H4 (cell line): Measurements from ENCODE around the gene C7orf33. TPM values are rescaled to one million over a fixed set of nuclear protein-coding genes. Genes with fewer than 3 reads are reported as not detected.
"Not testable (repeated sequence)": the region's sequence is repeated elsewhere in the genome, so short reads cannot be mapped to it uniquely, and the experiment has no call there.

ENCODE experiments used
- DNase-seq: peaks from one replicate; pipeline ENCODE4 v3.0.0-alpha.2; 2015; ENCODE audit warnings: low spot score
- total RNA-seq: library from RNA; depleted of rRNA; stranded (reverse); fragments of >200 nt; shearing (Covaris generic); gene quantifications from 2 replicates; pipeline ENCODE4 v1.2.3, GENCODE V29; 2014

The C7orf33 gene
- total RNA-seq, 1 experiment from 2014 or later, result not detected

GRCh38 chr7:148580446-148580845, 10.1 kb upstream of the C7orf33 start:
- no peak for DNase-seq

DNA sequence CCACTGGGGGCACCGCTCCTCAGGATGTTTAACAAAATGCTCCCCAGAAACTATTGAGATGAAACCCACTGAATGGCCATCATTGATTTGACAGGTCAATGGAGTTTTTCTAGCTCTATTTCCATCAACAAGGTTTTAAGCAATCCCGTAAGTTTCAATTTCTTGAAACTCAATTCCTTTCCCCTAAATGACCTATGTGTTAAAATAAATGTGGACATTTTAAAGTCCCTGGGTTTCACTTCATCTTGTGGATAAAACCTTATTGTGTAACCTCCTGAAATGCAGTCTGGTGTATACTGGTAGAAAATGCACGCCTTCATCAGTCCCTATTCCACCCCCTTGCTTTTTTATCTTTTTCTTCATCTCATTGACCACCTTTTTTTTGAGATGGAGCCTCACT, 8.9 kb upstream of the C7orf33 start:
- DNase-seq, result no peak

GRCh38 chr7:148584154-148584827, 6.3 kb upstream of the C7orf33 start:
- DNase-seq, result no peak

GRCh38 chr7:148585399-148585798, 5.2 kb upstream of the C7orf33 start:
- DNase-seq, result no peak

- no peak for DNase-seq
These were observed 3.5 kb upstream of the C7orf33 start for GRCh38 chr7:148587076-148587475.

DNA sequence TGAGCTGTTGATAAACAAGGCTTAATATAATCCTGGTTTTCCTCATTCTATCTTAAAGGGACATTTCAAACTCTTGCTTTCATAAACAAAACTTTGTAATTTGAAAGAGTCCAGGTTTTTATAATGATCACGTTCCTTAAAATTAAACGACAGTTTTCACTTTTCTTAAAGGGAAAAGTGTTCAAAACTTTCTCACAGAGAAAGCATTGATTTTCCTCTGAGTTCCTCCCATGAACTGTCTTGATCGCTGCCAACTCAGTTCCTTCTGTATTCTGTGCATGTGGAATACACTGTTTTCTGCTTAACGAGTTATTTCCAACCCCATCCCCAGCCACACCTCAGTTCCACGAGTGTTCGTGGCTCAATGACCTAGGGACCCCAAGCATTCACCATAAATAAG, 2.4 kb upstream of the C7orf33 start:
- no peak for DNase-seq

GRCh38 chr7:148588670-148589131, 1.9 kb upstream of the C7orf33 start:
- no peak for DNase-seq

- no peak for DNase-seq
These were observed 926 bp upstream of the C7orf33 start for GRCh38 chr7:148589640-148590039.

- DNase-seq, result not testable (repeated sequence)
These were observed 5.8 kb downstream of the C7orf33 start for GRCh38 chr7:148596354-148596753.

GRCh38 chr7:148598351-148598750, 7.8 kb downstream of the C7orf33 start:
- no peak for DNase-seq

DNA sequence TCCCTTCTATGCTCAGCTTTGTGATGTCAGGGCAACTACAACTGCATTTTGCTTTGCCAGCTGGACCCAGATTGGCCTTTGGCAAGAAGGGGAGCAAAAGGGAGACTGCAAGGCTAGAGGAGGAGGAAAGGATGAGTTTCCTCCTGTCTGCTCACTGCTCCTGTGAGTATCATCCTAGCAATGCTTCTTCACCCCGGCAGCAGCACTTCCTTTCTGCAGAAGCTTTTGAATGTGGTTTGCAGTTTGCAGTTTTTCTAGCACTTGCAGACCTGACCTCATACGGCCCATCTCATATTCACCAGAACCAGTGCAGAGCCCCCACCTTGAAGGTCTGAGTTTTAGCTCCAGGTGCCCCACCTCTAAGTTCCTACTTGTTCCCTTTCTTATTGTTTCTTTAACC, 14.8 kb downstream of the C7orf33 start:
- DNase-seq, result no peak

DNA sequence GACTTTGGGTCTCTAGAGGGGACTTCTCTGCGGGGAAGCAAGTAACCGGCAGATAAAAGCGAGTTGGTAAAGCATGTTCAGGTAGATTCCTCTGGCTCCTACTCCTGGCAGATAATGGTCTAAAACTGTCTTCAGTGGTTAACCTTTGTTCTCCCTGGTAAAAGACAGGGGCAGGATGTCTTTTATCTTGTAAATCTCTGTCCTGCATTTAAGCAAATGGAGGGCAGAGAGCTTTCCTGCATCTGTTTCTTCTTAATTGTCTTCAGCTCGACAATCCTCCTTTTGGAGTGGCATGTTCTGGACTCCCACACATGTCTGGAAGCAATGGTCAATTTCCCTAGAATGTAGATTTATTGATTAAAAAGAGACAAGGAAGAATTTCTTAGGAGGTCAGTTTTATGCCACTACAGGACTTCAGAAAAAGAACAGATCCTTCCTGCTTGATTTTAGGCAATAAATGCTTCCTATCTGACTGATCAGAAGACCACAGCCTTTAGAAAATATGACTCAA, 16.6 kb downstream of the C7orf33 start:
- no peak for DNase-seq

DNA sequence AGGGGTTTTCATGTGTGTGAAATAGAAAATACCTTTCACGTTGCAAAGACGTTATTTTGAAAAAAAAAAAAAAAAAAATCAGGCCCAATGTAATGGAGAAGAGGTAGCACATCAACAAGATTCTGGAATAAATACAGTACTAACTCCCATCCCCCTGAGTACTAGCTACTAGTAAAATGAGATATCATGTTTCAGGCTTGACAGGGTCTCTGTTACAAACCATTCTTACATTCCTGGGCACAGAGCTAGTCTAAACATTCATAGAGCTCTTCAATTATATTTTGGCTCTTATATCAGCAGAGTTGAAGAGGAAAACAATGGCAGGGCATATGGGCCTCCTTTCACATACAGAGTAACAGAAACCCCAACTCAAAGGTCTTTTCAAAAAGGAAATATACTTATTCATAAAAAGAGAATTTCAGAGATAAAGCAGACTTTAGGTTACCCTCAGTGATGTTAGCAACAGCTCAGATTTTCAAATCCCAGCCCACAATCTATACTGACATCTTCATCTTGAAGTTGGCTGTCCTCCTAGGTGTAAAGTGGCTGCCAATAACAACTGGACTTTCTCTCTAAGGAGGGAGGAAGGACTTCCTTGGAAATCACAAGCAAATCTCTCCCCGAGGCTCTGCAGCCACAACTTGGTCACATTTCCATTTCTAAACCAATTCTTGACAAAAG, 18.6 kb downstream of the C7orf33 start:
- DNase-seq, result no peak

- no peak for DNase-seq
These were observed 21.1 kb downstream of the C7orf33 start for GRCh38 chr7:148611692-148612091.

- DNase-seq, result no peak
These were observed 24.6 kb downstream of the C7orf33 start for GRCh38 chr7:148615085-148615730.

DNA sequence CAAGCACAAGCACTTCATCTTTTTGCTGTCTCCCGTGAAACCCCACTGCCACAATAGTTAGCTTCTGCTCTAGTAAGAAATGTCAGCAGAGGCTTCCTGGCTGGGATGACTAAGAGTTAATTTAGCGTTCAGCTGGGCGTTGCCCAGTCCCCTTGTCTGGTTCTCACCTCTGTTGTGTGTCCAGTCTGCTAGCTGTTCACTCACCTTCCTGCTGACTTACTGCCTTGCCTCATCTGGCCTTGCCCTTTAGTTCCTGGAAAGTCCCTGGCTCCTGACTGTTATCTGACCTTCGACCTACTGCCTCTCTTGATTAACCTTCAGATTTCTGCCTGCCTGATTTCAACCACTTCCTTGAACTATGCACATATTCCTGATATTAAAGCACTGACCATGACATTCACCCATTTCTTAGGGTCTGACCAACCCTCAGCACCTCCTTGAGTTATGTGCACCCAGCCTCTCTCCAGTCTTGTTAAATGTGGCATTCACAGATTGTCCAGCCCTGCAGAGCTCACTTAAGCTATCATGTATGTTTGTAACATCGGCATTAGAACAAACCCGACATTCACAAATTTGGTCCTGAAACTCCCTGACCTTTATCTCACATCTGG, 30.3 kb downstream of the C7orf33 start:
- DNase-seq, result no peak

DNA sequence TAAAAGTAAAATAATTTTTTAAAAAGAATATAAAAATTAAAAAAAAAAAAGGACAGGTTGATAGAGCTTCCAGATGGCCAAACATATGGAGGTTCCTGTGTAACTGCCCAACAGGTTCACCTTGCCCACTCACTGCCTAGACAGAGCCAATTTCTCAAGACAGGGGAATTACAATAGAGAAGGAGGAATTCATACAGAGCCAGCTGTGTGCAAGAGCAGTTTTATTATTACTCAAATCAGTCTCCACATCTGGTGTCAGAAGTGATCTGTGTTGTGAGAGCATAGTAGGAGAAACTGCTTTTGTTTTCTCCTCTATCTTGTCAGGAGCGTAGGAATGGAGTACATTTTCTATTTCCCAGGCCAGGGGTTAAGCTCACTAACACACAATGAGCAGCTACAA, 31.0 kb downstream of the C7orf33 start:
- no peak for DNase-seq

DNA sequence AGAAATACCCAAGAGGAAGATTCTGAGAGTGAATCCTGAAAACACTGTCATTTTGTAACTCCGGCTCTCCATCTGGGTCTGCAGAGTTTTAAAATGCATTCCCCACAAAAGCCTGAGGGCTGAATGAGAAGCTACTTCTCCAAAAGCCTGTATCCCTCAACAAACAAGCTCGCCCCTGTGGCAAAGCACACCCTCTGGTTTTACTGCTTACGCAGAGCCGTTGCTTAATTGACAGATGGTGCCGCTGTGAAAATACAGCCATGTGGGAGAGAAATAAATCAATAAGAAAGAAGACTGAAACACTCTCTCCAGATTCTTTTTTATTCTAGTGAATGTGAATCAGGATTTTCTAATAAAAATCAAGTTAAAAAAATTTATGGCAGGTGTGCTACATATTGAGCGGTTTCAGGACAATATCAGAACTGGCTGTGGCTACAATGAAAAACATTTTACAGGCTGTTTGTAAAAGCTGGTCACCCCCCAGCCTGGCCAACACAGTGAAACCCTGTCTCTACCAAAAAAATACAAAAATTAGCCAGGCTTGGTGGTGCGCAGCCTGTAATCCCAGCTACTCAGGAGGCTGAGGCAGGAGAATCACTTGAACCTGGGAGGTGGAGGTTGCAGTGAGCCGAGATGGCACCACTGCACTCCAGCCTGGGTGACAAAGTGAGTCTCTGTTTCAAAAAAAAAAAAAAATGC, 32.5 kb downstream of the C7orf33 start:
- no peak for DNase-seq

GRCh38 chr7:148623586-148624282, 33.2 kb downstream of the C7orf33 start:
- DNase-seq, result peak; percentile 87

DNA sequence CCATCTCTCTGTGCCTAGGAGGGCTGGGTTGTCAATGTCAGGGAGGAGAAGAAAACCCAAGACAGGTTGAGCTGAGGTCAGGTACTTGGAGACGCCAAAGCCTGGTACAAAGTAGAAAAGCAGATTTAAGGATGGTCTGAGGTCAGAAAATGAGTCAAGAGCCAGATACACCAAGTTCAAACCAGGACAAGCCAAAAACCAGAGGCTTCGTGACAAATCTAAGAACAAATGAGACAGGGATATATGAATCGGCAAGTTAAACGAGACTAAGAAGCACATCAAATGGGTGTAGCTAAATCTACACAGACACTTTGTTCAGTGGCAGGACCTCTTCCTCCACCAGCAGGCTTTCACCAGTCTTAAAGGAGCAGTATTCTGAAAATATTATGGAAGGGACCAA, 34.2 kb downstream of the C7orf33 start:
- no peak for DNase-seq

DNA sequence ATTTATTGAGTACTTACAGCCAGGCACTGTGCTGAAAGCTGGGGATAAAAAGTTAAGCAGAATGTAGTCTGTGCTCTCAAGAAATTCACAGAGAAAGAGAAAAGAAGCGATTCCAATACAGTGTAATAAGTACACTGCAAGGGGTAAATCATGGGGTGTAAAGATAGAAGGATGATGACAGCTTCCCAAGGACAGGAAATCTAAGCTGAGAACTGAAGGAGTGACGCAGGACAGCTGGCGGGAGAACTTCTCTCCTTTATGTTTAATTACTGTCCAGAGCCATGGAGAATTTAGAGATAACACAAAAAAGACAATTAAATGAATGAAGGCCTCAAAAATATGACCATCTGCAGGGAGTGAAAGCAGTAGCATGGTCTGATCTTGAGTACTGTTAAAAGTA, 34.8 kb downstream of the C7orf33 start:
- DNase-seq, result no peak
